Mucosa of descending colon (tissue), 3 donors: ENCODE results near the gene CSHL1. TPM values are rescaled to one million over a fixed set of nuclear protein-coding genes. Genes with fewer than 3 reads are reported as not detected.

Source experiments
- ATAC-seq: fragments of 200-7000 bp; cut with Tn5 transposase; one replicate; pipeline ENCODE4 v1.9.1; 2020; ENCODE audit warnings: mild to moderate bottlenecking, moderate library complexity
- DNase-seq, 3 donors: peaks; one replicate each; pipeline ENCODE4 v3.0.0-alpha.2; 2020
- H3K36me3 ChIP-seq: fragments of 200-600 bp; one replicate; pipeline ENCODE4 v1.8.0; 2021; ENCODE audit warnings: low read depth, mild to moderate bottlenecking
- H3K4me1 ChIP-seq: fragments of 200-600 bp; one replicate; pipeline ENCODE4 v1.8.0; 2021; ENCODE audit warnings: low read depth, mild to moderate bottlenecking
- H3K4me3 ChIP-seq: fragments of 200-600 bp; one replicate; pipeline ENCODE4 v1.8.0; 2021; ENCODE audit warnings: mild to moderate bottlenecking
- H3K9me3 ChIP-seq: fragments of 200-600 bp; one replicate; pipeline ENCODE4 v1.8.0; 2021; ENCODE audit warnings: mild to moderate bottlenecking
- CTCF ChIP-seq: fragments of 200-600 bp; IDR thresholded peaks from one replicate; pipeline ENCODE4 v1.8.0; 2022; ENCODE audit warnings: antibody characterized with exemption, mild to moderate bottlenecking
- intact Hi-C, 2 donors: fragments of 100-400 bp; cut with DNase I in 1 of 2; cut with micrococcal nuclease in 1 of 2; formaldehyde crosslinking; loops; one replicate each; pipeline versions ENCODE4 v1.11.0 to v1.11.1; 2022; cut with DNase I, micrococcal nuclease
- total RNA-seq, 3 donors: library from RNA; stranded (reverse); fragmentation: NEBNext Ultra II Directional in 2 of 3; extraction: Animal tissue kit (Norgen Biotek cat#: 25700) in 2 of 3; gene quantifications; one replicate each; pipeline versions ENCODE4 v1.2.1 to v1.2.4, GENCODE V29; 2021 to 2023
- donor health status: DM: no; HTN: no; CAD: no; lungs with moderate emphysema.
- donor health status: DM: no; HTN: no; CAD: no.
- donor health status: DM: no; HTN: yes; CAD: no.

Gene CSHL1
- total RNA-seq, 3 donors from 2014 or later, result not detected

GRCh38 chr17:63942309-63942985 lies 31.4 kb upstream of the CSHL1 start:
- Histone ChIP-seq H3K4me3 (no peak overlapping the region), H3K36me3 (no peaks in the 10 kb centered on the region), H3K9me3 (no peaks in the 10 kb centered on the region), H3K4me1 (peaks cover 4% of the 10 kb centered on the region)
- intact Hi-C loops, result loop anchor here in 1 of 2 donors (10.0 kb wide), 1 partner anchor 82 kb away; the partner anchor contains the start of gene ICAM2
- TF ChIP-seq CTCF, result no peak
- no peak for ATAC-seq
- no peak for DNase-seq

- H3K36me3 ChIP-seq, result no peaks in the 10 kb centered on the region
- no peak for DNase-seq
- H3K9me3 ChIP-seq, result no peaks in the 10 kb centered on the region
- no peak for ATAC-seq
- no peak overlapping the region for H3K4me3 ChIP-seq
- peaks cover 4% of the 10 kb centered on the region for H3K4me1 ChIP-seq
- no peak for TF ChIP-seq CTCF
- intact Hi-C loops, result loop anchor here in 1 of 2 donors (10.0 kb wide), 1 partner anchor 83 kb away; the partner anchor contains the start of gene ICAM2
Observed at GRCh38 chr17:63941751-63942150, 30.7 kb upstream of the CSHL1 start.

GRCh38 chr17:63941162-63941561 lies 30.1 kb upstream of the CSHL1 start:
- TF ChIP-seq CTCF, result no peak
- Histone ChIP-seq H3K4me1 (no peaks in the 10 kb centered on the region), H3K9me3 (no peaks in the 10 kb centered on the region), H3K36me3 (no peaks in the 10 kb centered on the region), H3K4me3 (no peak overlapping the region)
- intact Hi-C loops, result loop anchor here in 1 of 2 donors (10.0 kb wide), 1 partner anchor 84 kb away; the partner anchor contains the start of gene ICAM2
- DNase-seq (no peak), ATAC-seq (no peak)

- H3K4me3 ChIP-seq, result no peak overlapping the region
- no peaks in the 10 kb centered on the region for H3K9me3 ChIP-seq
- no peaks in the 10 kb centered on the region for H3K4me1 ChIP-seq
- intact Hi-C loops, result loop anchor here in 1 of 2 donors (10.0 kb wide), 1 partner anchor 84 kb away; the partner anchor contains the start of gene ICAM2
- H3K36me3 ChIP-seq, result no peaks in the 10 kb centered on the region
- ATAC-seq, result no peak
- TF ChIP-seq CTCF, result no peak
- no peak for DNase-seq
Observed at GRCh38 chr17:63940584-63940983, 29.5 kb upstream of the CSHL1 start.

- ATAC-seq (no peak), DNase-seq (no peak)
- H3K36me3 ChIP-seq, result no peaks in the 10 kb centered on the region
- no peaks in the 10 kb centered on the region for H3K9me3 ChIP-seq
- intact Hi-C loops, result loop anchor here in 1 of 2 donors (10.0 kb wide), 1 partner anchor 85 kb away; the partner anchor contains the start of gene ICAM2
- no peaks in the 10 kb centered on the region for H3K4me1 ChIP-seq
- TF ChIP-seq CTCF, result no peak
- no peak overlapping the region for H3K4me3 ChIP-seq
Observed at GRCh38 chr17:63939884-63940283, 28.8 kb upstream of the CSHL1 start.
